Eye (tissue), 1 donor: ENCODE results near the gene TMTC1.

ENCODE experiments used
- DNase-seq: peaks from one replicate; pipeline ENCODE4 v3.0.0-alpha.2; 2015

Gene TMTC1

GRCh38 chr12:29609431-29610215 lies 174.1 kb downstream of the TMTC1 start:
- no peak for DNase-seq

- no peak for DNase-seq
These were observed 175.2 kb downstream of the TMTC1 start for GRCh38 chr12:29608581-29608980.

GRCh38 chr12:29599381-29599780 lies 184.4 kb downstream of the TMTC1 start:
- no peak for DNase-seq

GRCh38 chr12:29595071-29595755 lies 188.5 kb downstream of the TMTC1 start:
- DNase-seq = no peak

- DNase-seq = no peak
These were observed 190.7 kb downstream of the TMTC1 start for GRCh38 chr12:29593001-29593400.

- DNase-seq = peak; percentile 69
These were observed 192.4 kb downstream of the TMTC1 start for GRCh38 chr12:29591140-29592020.

- DNase-seq = no peak
These were observed 193.9 kb downstream of the TMTC1 start for GRCh38 chr12:29589851-29590250.

- DNase-seq = no peak
These were observed 194.4 kb downstream of the TMTC1 start for GRCh38 chr12:29589286-29589820.

GRCh38 chr12:29582677-29583272 lies 201.0 kb downstream of the TMTC1 start:
- no peak for DNase-seq

- no peak for DNase-seq
These were observed 201.6 kb downstream of the TMTC1 start for GRCh38 chr12:29582146-29582545.

GRCh38 chr12:29581631-29582030 lies 202.1 kb downstream of the TMTC1 start:
- no peak for DNase-seq

- no peak for DNase-seq
These were observed 202.8 kb downstream of the TMTC1 start for GRCh38 chr12:29580971-29581370.

GRCh38 chr12:29578731-29579130 lies 205.0 kb downstream of the TMTC1 start:
- DNase-seq = no peak

GRCh38 chr12:29578070-29578469 lies 205.7 kb downstream of the TMTC1 start:
- no peak for DNase-seq

GRCh38 chr12:29574500-29574899 lies 209.2 kb downstream of the TMTC1 start:
- no peak for DNase-seq

GRCh38 chr12:29572938-29573337 lies 210.8 kb downstream of the TMTC1 start:
- DNase-seq = no peak

- no peak for DNase-seq
These were observed 211.3 kb downstream of the TMTC1 start for GRCh38 chr12:29572464-29572863.

GRCh38 chr12:29569132-29569757 lies 214.5 kb downstream of the TMTC1 start:
- DNase-seq = no peak

GRCh38 chr12:29566441-29566840 lies 217.3 kb downstream of the TMTC1 start:
- DNase-seq = no peak

GRCh38 chr12:29565727-29566126 lies 218.0 kb downstream of the TMTC1 start:
- DNase-seq = no peak

GRCh38 chr12:29564925-29565324 lies 218.8 kb downstream of the TMTC1 start:
- no peak for DNase-seq

GRCh38 chr12:29563636-29564035 lies 220.1 kb downstream of the TMTC1 start:
- no peak for DNase-seq
